A673 (cell line): ENCODE measurements around the gene NID1.

Experiments
- CTCF ChIP-seq: fragments of 300-800, 200-600 bp; sonication (generic); conservative IDR thresholded peaks from 2 replicates; pipeline ENCODE4 v1.5.1; 2017; ENCODE audit warnings: low read depth, mild to moderate bottlenecking, antibody characterized with exemption, low read length, moderate library complexity, mixed read lengths
- EZH2 ChIP-seq: fragments of 200-600 bp; sonication (generic); IDR thresholded peaks from 2 replicates; pipeline ENCODE4 v1.6.1; 2017; ENCODE audit warnings: borderline replicate concordance, low read depth, mild to moderate bottlenecking, mixed read lengths, antibody characterized with exemption, low read length; ENCODE audit not compliant: poor library complexity, severe bottlenecking

DNA sequence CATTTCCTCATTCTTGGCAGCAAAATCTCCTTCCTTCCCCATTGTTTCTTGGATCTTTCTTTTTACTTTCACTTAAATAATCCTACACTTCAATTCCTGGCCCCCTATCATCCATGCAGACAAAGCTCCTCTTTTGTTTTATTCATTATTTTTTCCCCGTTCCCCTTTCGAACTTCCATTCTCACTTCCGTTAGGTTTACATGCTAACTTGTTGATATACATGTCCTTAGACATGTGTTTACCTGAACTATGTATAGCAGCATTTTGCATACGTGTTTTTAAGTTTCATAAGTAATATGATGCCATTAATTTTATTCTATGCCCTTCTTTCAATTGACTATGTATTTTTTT is 131.1 kb downstream of the NID1 start:
- TF ChIP-seq CTCF (no peak), EZH2 (no peak)
